Thyroid gland (tissue), 4 donors: ENCODE measurements around the gene SUGCT. TPM values are rescaled to one million over a fixed set of nuclear protein-coding genes. Genes with fewer than 3 reads are reported as not detected.

Source experiments
- DNase-seq, 2 donors: peaks; one replicate each; pipeline ENCODE4 v3.0.0-alpha.2; 2019
- H3K27ac ChIP-seq, 3 donors: fragments of 200-600 bp; sonication (generic); 1 replicate in 2 of 3; 2 replicates in 1 of 3; pipeline ENCODE4 v1.5.1; 2016 to 2019; ENCODE audit warnings: mild to moderate bottlenecking in 1 of 3, moderate library complexity in 1 of 3
- H3K27me3 ChIP-seq: fragments of 200-600 bp; sonication (generic); one replicate; pipeline ENCODE4 v1.5.1; 2019
- H3K36me3 ChIP-seq, 2 donors: fragments of 200-600 bp; sonication (generic); one replicate each; pipeline ENCODE4 v1.5.1; 2016 to 2019
- H3K4me1 ChIP-seq, 2 donors: fragments of 200-600 bp; sonication (generic); one replicate each; pipeline ENCODE4 v1.5.1; 2017 to 2019
- H3K4me3 ChIP-seq, 3 donors: fragments of 200-600 bp; sonication (generic); replicated peaks in 1 of 3; 1 replicate in 2 of 3; 2 replicates in 1 of 3; pipeline ENCODE4 v1.5.1; 2016; ENCODE audit warnings: mild to moderate bottlenecking in 1 of 3
- H3K9me3 ChIP-seq: fragments of 200-600 bp; sonication (generic); one replicate; pipeline ENCODE4 v1.5.1; 2017
- CTCF ChIP-seq, 6 experiments: fragments of 200-600 bp in 3 of 6; fragments of 450-650 bp in 3 of 6; sonication (generic) in 3 of 6; IDR thresholded peaks; one replicate each; pipeline ENCODE4 v1.5.1; 2016 to 2019; ENCODE audit warnings: antibody characterized with exemption in 6 of 6, mild to moderate bottlenecking in 2 of 6, inconsistent platforms in 1 of 6, moderate library complexity in 1 of 6
- POLR2A ChIP-seq, 2 donors: fragments of 450-650 bp; IDR thresholded peaks; one replicate each; pipeline ENCODE4 v1.6.1; 2017; ENCODE audit warnings: antibody characterized with exemption in 2 of 2, mild to moderate bottlenecking in 2 of 2, moderate library complexity in 1 of 2
- WGBS, 2 donors: methylation state at CpG; one replicate each; pipeline ENCODE4 v1.1.5; 2017; 5-methylcytosine and 5-hydroxymethylcytosine counted together
- intact Hi-C: fragments of 100-400 bp; cut with DNase I; formaldehyde crosslinking; loops from one replicate; pipeline ENCODE4 v1.15.1; 2023
- total RNA-seq, 4 donors: library from RNA; depleted of rRNA; stranded (reverse); fragments of >200 nt; gene quantifications; one replicate each; pipeline ENCODE4 v1.2.3, GENCODE V29; 2016

SUGCT gene
- total RNA-seq, 4 donors from 2014 or later, result 1.3 to 15.2 (median 3.2) TPM

DNA sequence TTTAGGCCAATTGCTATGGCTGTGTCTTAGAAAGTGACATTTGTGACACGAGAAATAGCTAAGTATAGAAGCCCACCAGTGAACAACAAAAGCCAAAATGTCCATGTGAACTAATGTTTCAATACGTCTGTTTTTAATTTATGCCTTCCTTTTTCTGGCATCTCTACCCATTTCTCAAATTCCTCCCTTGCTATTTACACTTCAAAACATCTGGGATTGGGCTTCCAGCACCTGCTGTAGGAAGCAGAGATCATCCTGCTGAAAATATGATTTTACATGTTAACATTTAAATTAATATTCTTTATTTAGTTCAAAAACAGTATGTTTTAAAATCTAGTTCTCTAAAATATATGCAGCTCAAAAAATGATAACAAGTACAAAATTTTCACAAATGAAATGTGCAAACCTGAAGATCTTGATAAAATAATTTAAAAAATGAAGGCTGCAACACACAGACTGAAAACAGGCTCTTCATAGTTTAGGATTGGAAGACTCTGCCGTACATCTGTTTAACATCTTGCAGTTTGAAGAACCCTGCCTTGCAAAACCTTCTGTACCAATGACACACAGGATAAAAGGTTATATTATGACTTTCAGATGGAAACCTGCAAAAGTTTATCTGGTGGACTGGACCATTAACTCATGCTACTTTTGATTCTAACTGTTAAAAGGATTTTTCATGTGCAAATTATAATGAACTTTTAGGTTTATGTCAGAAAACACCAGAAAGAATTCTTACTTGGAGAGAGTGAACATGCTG is 408.4 kb downstream of the SUGCT start:
- Histone ChIP-seq H3K36me3 (no peaks in the 10 kb centered on the region), H3K4me3 (no peak overlapping the region), H3K27me3 (no peaks in the 10 kb centered on the region), H3K9me3 (no peaks in the 10 kb centered on the region), H3K4me1 (no peaks in the 10 kb centered on the region), H3K27ac (no peak overlapping the region)
- no peak for TF ChIP-seq CTCF (IDR thresholded peaks at IDR 0.05)
- no peak for TF ChIP-seq POLR2A (IDR thresholded peaks at IDR 0.05)
- no peak for DNase-seq
- 71 to 80% methylated on average over 3 of the region's 3 CpGs for WGBS, 2 donors
- intact Hi-C loops, result no loop called here

GRCh38 chr7:40544221-40544723 is 409.5 kb downstream of the SUGCT start:
- intact Hi-C loops, result no loop called here
- H3K27ac ChIP-seq, result no peak overlapping the region

GRCh38 chr7:40544871-40545303 is 410.1 kb downstream of the SUGCT start:
- no peaks in the 10 kb centered on the region for H3K4me1 ChIP-seq
- no peak overlapping the region for H3K4me3 ChIP-seq
- H3K9me3 ChIP-seq, result no peaks in the 10 kb centered on the region
- no peak overlapping the region for H3K27ac ChIP-seq
- 75 to 77% methylated on average over 1 of the region's 1 CpG for WGBS, 2 donors
- no peak for DNase-seq
- TF ChIP-seq CTCF (IDR thresholded peaks at IDR 0.05) (no peak), POLR2A (IDR thresholded peaks at IDR 0.05) (no peak)
- H3K27me3 ChIP-seq, result no peaks in the 10 kb centered on the region
- no peaks in the 10 kb centered on the region for H3K36me3 ChIP-seq
- intact Hi-C loops, result no loop called here

More at GRCh38 chr7:40544221-40544723, 409.5 kb downstream of the SUGCT start:
- WGBS, 2 donors, result 78 to 80% methylated on average over 6 of the region's 6 CpGs
- TF ChIP-seq CTCF (IDR thresholded peaks at IDR 0.05) (no peak), POLR2A (IDR thresholded peaks at IDR 0.05) (no peak)
- Histone ChIP-seq H3K9me3 (no peaks in the 10 kb centered on the region), H3K4me1 (no peaks in the 10 kb centered on the region), H3K36me3 (no peaks in the 10 kb centered on the region), H3K4me3 (no peak overlapping the region), H3K27me3 (no peaks in the 10 kb centered on the region)
- no peak for DNase-seq

DNA sequence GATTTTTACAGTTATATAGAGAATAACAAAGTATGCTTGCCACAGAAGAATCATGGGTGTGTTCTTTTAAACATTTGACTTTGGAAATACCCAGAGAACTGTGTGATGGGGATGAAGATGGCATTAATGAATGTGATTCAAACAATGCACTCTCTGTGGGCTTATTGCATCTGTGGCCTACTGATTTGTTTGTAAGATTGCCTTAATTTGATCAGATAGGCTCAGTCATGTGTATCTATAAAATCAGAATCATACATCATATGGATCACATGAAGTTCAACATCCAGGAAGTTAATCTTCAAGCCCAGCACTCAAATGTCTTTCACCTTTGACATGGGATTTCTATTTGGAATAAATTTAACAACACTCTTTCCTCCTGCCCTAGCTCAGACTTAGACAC is 410.9 kb downstream of the SUGCT start:
- DNase-seq, result no peak
- Histone ChIP-seq H3K27ac (no peak overlapping the region), H3K4me1 (no peaks in the 10 kb centered on the region), H3K9me3 (no peaks in the 10 kb centered on the region), H3K4me3 (no peak overlapping the region), H3K27me3 (no peaks in the 10 kb centered on the region), H3K36me3 (no peaks in the 10 kb centered on the region)
- intact Hi-C loops, result no loop called here
- TF ChIP-seq CTCF (IDR thresholded peaks at IDR 0.05) (no peak), POLR2A (IDR thresholded peaks at IDR 0.05) (no peak)
